ENCODE data around the gene USO1. TPM values are rescaled to one million over a fixed set of nuclear protein-coding genes. Genes with fewer than 3 reads are reported as not detected.

Gene USO1
- total RNA-seq, 1 donor from 2014 or later, result 41.7 TPM

DNA sequence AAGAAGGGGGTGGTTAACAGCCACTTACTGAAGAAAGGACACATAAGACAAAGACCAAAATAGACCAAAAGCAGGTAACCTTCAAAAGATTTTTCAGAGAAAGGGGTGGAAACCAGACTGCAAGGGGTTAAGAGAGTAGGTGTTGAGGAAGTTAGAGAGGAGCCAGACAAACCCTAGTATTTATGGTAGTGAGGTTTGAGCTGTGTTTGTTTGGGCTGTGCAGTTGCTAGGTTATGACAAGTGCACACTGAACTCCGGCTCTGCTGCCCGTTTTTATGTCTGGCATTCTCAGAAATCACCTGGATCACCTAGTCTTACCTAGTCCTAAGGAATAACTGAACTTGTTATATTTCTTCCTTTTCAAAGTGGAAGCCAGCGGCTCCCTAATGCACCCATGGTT, 28.3 kb upstream of the USO1 start:
- ATAC-seq (ENCODE audit: low read depth) (no peak), DNase-seq (no peak)
- TF ChIP-seq, protein P1, sequence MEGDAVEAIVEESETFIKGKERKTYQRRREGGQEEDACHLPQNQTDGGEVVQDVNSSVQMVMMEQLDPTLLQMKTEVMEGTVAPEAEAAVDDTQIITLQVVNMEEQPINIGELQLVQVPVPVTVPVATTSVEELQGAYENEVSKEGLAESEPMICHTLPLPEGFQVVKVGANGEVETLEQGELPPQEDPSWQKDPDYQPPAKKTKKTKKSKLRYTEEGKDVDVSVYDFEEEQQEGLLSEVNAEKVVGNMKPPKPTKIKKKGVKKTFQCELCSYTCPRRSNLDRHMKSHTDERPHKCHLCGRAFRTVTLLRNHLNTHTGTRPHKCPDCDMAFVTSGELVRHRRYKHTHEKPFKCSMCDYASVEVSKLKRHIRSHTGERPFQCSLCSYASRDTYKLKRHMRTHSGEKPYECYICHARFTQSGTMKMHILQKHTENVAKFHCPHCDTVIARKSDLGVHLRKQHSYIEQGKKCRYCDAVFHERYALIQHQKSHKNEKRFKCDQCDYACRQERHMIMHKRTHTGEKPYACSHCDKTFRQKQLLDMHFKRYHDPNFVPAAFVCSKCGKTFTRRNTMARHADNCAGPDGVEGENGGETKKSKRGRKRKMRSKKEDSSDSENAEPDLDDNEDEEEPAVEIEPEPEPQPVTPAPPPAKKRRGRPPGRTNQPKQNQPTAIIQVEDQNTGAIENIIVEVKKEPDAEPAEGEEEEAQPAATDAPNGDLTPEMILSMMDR (IDR thresholded peaks at IDR 0.05), result no peak
- no peaks in the 10 kb centered on the region for H3K27me3 Mint-ChIP-seq
- no peaks in the 10 kb centered on the region for H3K9me3 Mint-ChIP-seq
- no peak overlapping the region for H3K4me3 Mint-ChIP-seq
- intact Hi-C loops (cut with micrococcal nuclease), result no loop called here
- CTCF ChIA-PET, result no interaction called here
- H3K27ac Mint-ChIP-seq, result peak overlapping the region; percentile 61
- peaks cover 1% of the 10 kb centered on the region for H3K36me3 Mint-ChIP-seq (ENCODE audit: low read depth)
- POLR2A ChIA-PET, result interaction anchor here (0.7 to 4.6 kb wide), 2 partner anchors 23 to 87 kb away, joined by 6 to 50 read pairs; partner anchors contain the start of gene G3BP2
- peaks cover 38% of the 10 kb centered on the region for H3K4me1 Mint-ChIP-seq

GRCh38 chr4:75696581-75696980, 27.8 kb upstream of the USO1 start:
- CTCF ChIA-PET, result no interaction called here
- H3K27ac Mint-ChIP-seq, result peak overlapping the region; percentile 61
- ATAC-seq (ENCODE audit: low read depth) (no peak), DNase-seq (no peak)
- H3K4me1 Mint-ChIP-seq, result peaks cover 38% of the 10 kb centered on the region
- intact Hi-C loops (cut with micrococcal nuclease), result no loop called here
- POLR2A ChIA-PET, result interaction anchor here (0.7 to 4.6 kb wide), 3 partner anchors 23 to 86 kb away, joined by 6 to 50 read pairs (median 25); partner anchors contain the start of genes G3BP2 and USO1
- H3K27me3 Mint-ChIP-seq, result no peaks in the 10 kb centered on the region
- TF ChIP-seq, protein P1 (IDR thresholded peaks at IDR 0.05), result no peak
- no peaks in the 10 kb centered on the region for H3K9me3 Mint-ChIP-seq
- peaks cover 1% of the 10 kb centered on the region for H3K36me3 Mint-ChIP-seq (ENCODE audit: low read depth)
- H3K4me3 Mint-ChIP-seq, result no peak overlapping the region

GRCh38 chr4:75698162-75698962, 26.0 kb upstream of the USO1 start:
- H3K27me3 Mint-ChIP-seq, result no peaks in the 10 kb centered on the region
- H3K9me3 Mint-ChIP-seq, result no peaks in the 10 kb centered on the region
- POLR2A ChIA-PET, result interaction anchor here (0.6 to 4.6 kb wide), 5 partner anchors 12 to 68 kb away, joined by 3 to 50 read pairs (median 6); partner anchors contain the start of genes CDKL2, G3BP2 and USO1
- CTCF ChIA-PET, result interaction anchor here (0.8 to 2.4 kb wide), 2 partner anchors 10 to 25 kb away, joined by 3 to 7 read pairs; partner anchors contain the start of gene USO1
- DNase-seq (peak; percentile 21), ATAC-seq (ENCODE audit: low read depth) (peak; percentile 96)
- peak overlapping the region; percentile 90 for H3K27ac Mint-ChIP-seq
- TF ChIP-seq, protein P1 (IDR thresholded peaks at IDR 0.05), result no peak
- H3K4me3 Mint-ChIP-seq, result peak overlapping the region; percentile 44
- H3K4me1 Mint-ChIP-seq, result peaks cover 38% of the 10 kb centered on the region
- intact Hi-C loops (cut with micrococcal nuclease), result loop anchor here (1.0 to 2.0 kb wide), 4 partner anchors 25 to 68 kb away; partner anchors contain the start of genes CDKL2, G3BP2 and USO1
- peaks cover 1% of the 10 kb centered on the region for H3K36me3 Mint-ChIP-seq (ENCODE audit: low read depth)

GRCh38 chr4:75698963-75699228, 25.5 kb upstream of the USO1 start:
- ChIA-PET POLR2A (interaction anchor here (1.1 to 4.6 kb wide), 3 partner anchors 11 to 26 kb away, joined by 5 to 50 read pairs (median 25); partner anchors contain the start of genes G3BP2 and USO1), CTCF (interaction anchor here (0.8 to 2.4 kb wide), 2 partner anchors 9 to 24 kb away, joined by 3 to 7 read pairs; partner anchors contain the start of gene USO1)
- no peaks in the 10 kb centered on the region for H3K9me3 Mint-ChIP-seq
- TF ChIP-seq, protein P1 (IDR thresholded peaks at IDR 0.05), result no peak
- peaks cover under 1% of the 10 kb centered on the region for H3K36me3 Mint-ChIP-seq (ENCODE audit: low read depth)
- peak overlapping the region; percentile 90 for H3K27ac Mint-ChIP-seq
- H3K27me3 Mint-ChIP-seq, result no peaks in the 10 kb centered on the region
- DNase-seq, result no peak
- H3K4me1 Mint-ChIP-seq, result peaks cover 38% of the 10 kb centered on the region
- peak; percentile 32 for ATAC-seq (ENCODE audit: low read depth)
- intact Hi-C loops (cut with micrococcal nuclease), result loop anchor here (1.0 to 2.0 kb wide), 4 partner anchors 25 to 68 kb away; partner anchors contain the start of genes CDKL2, G3BP2 and USO1
- peak overlapping the region; percentile 44 for H3K4me3 Mint-ChIP-seq

GRCh38 chr4:75699299-75699698, 25.1 kb upstream of the USO1 start:
- DNase-seq, result no peak
- peak overlapping the region; percentile 44 for H3K4me3 Mint-ChIP-seq
- no peaks in the 10 kb centered on the region for H3K27me3 Mint-ChIP-seq
- peaks cover 38% of the 10 kb centered on the region for H3K4me1 Mint-ChIP-seq
- TF ChIP-seq, protein P1 (IDR thresholded peaks at IDR 0.05), result no peak
- POLR2A ChIA-PET, result interaction anchor here (3.2 to 4.6 kb wide), 2 partner anchors 24 to 26 kb away, joined by 25 to 50 read pairs; partner anchors contain the start of genes G3BP2 and USO1
- no peak for ATAC-seq (ENCODE audit: low read depth)
- H3K27ac Mint-ChIP-seq, result peak overlapping the region; percentile 90
- CTCF ChIA-PET, result interaction anchor here (2.4 kb wide), 1 partner anchor 24 kb away, joined by 7 read pairs; the partner anchor contains the start of gene USO1
- no peaks in the 10 kb centered on the region for H3K36me3 Mint-ChIP-seq (ENCODE audit: low read depth)
- intact Hi-C loops (cut with micrococcal nuclease), result loop anchor here (2.0 kb wide), 2 partner anchors 44 to 68 kb away; partner anchors contain the start of gene CDKL2
- no peaks in the 10 kb centered on the region for H3K9me3 Mint-ChIP-seq
